H1 (cell line): ENCODE results near the gene NAP1L1.

ENCODE experiments used
- CTCF ChIP-seq, 3 experiments: IDR thresholded peaks; 1 replicate in 2 of 3; 2 replicates in 1 of 3; pipeline versions ENCODE4 v1.5.1 to v1.6.1; 2011; ENCODE audit warnings: low read length in 3 of 3, mild to moderate bottlenecking in 3 of 3, inconsistent platforms in 2 of 3, low read depth in 1 of 3, moderate library complexity in 1 of 3; ENCODE audit not compliant: insufficient read depth in 1 of 3; ENCODE audit errors: control extremely low read depth in 1 of 3
- MAX ChIP-seq: IDR thresholded peaks from 2 replicates; pipeline ENCODE4 v1.6.1; 2012; ENCODE audit warnings: inconsistent platforms
- POLR2A ChIP-seq, 2 experiments: IDR thresholded peaks; 1 replicate in 1 of 2; 2 replicates in 1 of 2; pipeline ENCODE4 v1.6.1; 2011; ENCODE audit warnings: low read depth in 2 of 2, low read length in 2 of 2, mild to moderate bottlenecking in 2 of 2; ENCODE audit errors: control extremely low read depth in 1 of 2
- POU5F1 ChIP-seq: IDR thresholded peaks from 2 replicates; pipeline ENCODE4 v1.6.1; 2011; ENCODE audit warnings: low read depth, mild to moderate bottlenecking, low read length, moderate library complexity
- RNF2 ChIP-seq: fragments of 200-900, 300-1000 bp; sonication (generic); IDR thresholded peaks from 2 replicates; pipeline ENCODE4 v1.7.1; 2016; ENCODE audit warnings: borderline replicate concordance, low read depth, mild to moderate bottlenecking, antibody characterized with exemption, low read length; ENCODE audit not compliant: poor library complexity, severe bottlenecking; ENCODE audit errors: missing control alignments
- TAF1 ChIP-seq: IDR thresholded peaks from 2 replicates; pipeline ENCODE4 v1.6.1; 2011; ENCODE audit warnings: mild to moderate bottlenecking, low read depth, low read length
- TF ChIP-seq, protein P1 (sequence below): IDR thresholded peaks from 2 replicates; pipeline ENCODE4 v1.6.1; 2011; ENCODE audit warnings: low read depth, mild to moderate bottlenecking, low read length; ENCODE audit not compliant: insufficient read depth

DNA sequence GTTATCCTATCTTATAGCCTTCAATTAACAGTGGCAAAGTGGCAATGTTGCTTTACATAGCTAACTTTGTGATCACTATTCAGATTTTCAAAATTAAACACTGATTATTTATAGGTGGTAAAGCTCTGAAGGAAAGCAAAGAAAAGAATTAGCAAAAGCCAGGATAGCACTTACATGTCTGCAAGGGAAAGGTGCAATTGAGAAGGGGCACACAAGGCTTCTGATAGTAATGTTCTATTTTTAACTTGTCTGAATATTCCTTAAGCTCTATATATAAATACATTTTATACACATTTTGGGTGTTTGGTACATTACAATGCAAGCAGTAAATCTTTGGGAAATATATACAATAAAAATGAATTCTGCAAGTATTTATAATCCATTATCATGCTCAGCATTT lies 10.9 kb downstream of the NAP1L1 start:
- TF ChIP-seq CTCF (IDR thresholded peaks at IDR 0.05; ENCODE audit: control extremely low read depth in 1 of 3, insufficient read depth in 1 of 3, low read depth in 1 of 3, low read length in 3 of 3) (no peak), RNF2 (no peak), TAF1 (no peak), POLR2A (IDR thresholded peaks at IDR 0.05; ENCODE audit: control extremely low read depth in 1 of 2, low read depth in 2 of 2, low read length in 2 of 2) (no peak), POU5F1 (no peak), MAX (no peak)
- TF ChIP-seq, protein P1, sequence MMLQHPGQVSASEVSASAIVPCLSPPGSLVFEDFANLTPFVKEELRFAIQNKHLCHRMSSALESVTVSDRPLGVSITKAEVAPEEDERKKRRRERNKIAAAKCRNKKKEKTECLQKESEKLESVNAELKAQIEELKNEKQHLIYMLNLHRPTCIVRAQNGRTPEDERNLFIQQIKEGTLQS, result no peak
